HL-60 (cell line): ENCODE results near the gene TTLL11.

Experiments used
- TF ChIP-seq, protein P1 (sequence below): IDR thresholded peaks from one replicate; pipeline ENCODE4 v1.5.1; 2011; ENCODE audit warnings: low read length, control low read depth, inconsistent platforms; ENCODE audit not compliant: insufficient read depth
- TF ChIP-seq, protein P2 (sequence below): IDR thresholded peaks from 2 replicates; pipeline ENCODE4 v1.6.1; 2012; ENCODE audit warnings: low read depth; ENCODE audit not compliant: insufficient replicate concordance

DNA sequence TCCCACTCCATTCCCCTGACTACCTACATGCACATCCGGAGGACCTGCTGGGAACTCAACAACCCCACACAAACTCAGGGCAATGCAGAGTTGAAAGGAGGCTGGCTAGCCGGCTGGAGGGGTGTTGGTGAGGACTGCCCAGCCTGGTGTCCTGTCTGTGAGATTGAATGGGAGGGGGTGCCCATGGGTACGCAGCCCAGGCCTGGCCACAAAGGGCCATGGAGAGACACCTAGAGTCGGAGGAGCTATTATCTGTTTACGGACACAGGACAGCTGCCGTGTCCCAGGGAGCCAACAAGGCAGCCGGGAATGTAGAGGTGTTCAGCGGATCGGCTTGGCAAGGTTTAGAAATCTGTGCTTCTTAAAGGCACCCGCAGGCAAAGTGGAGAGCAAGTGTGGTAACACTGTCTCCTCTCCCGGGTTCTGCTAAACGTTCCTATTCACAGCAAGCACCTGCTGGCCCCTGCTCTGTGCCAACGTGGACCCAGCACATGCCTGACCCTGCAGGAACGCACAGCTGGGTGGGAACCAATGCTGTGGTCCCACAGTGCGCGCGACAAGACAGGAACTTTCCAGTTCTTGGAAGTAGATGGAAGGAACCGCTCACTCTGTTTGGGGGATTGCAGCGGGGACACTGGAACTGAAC, 275.0 kb downstream of the TTLL11 start:
- TF ChIP-seq, protein P1, sequence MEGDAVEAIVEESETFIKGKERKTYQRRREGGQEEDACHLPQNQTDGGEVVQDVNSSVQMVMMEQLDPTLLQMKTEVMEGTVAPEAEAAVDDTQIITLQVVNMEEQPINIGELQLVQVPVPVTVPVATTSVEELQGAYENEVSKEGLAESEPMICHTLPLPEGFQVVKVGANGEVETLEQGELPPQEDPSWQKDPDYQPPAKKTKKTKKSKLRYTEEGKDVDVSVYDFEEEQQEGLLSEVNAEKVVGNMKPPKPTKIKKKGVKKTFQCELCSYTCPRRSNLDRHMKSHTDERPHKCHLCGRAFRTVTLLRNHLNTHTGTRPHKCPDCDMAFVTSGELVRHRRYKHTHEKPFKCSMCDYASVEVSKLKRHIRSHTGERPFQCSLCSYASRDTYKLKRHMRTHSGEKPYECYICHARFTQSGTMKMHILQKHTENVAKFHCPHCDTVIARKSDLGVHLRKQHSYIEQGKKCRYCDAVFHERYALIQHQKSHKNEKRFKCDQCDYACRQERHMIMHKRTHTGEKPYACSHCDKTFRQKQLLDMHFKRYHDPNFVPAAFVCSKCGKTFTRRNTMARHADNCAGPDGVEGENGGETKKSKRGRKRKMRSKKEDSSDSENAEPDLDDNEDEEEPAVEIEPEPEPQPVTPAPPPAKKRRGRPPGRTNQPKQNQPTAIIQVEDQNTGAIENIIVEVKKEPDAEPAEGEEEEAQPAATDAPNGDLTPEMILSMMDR: no peak
- TF ChIP-seq, protein P2, sequence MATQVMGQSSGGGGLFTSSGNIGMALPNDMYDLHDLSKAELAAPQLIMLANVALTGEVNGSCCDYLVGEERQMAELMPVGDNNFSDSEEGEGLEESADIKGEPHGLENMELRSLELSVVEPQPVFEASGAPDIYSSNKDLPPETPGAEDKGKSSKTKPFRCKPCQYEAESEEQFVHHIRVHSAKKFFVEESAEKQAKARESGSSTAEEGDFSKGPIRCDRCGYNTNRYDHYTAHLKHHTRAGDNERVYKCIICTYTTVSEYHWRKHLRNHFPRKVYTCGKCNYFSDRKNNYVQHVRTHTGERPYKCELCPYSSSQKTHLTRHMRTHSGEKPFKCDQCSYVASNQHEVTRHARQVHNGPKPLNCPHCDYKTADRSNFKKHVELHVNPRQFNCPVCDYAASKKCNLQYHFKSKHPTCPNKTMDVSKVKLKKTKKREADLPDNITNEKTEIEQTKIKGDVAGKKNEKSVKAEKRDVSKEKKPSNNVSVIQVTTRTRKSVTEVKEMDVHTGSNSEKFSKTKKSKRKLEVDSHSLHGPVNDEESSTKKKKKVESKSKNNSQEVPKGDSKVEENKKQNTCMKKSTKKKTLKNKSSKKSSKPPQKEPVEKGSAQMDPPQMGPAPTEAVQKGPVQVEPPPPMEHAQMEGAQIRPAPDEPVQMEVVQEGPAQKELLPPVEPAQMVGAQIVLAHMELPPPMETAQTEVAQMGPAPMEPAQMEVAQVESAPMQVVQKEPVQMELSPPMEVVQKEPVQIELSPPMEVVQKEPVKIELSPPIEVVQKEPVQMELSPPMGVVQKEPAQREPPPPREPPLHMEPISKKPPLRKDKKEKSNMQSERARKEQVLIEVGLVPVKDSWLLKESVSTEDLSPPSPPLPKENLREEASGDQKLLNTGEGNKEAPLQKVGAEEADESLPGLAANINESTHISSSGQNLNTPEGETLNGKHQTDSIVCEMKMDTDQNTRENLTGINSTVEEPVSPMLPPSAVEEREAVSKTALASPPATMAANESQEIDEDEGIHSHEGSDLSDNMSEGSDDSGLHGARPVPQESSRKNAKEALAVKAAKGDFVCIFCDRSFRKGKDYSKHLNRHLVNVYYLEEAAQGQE: no peak
